Mononuclear cell (primary cell): ENCODE data around the gene CRYBB3. TPM values are rescaled to one million over a fixed set of nuclear protein-coding genes. Genes with fewer than 3 reads are reported as not detected.
"Not testable (repeated sequence)": the region's sequence is repeated elsewhere in the genome, so short reads cannot be mapped to it uniquely, and the experiment has no call there.

Source experiments
- H3K27me3 ChIP-seq: 2 replicates; pipeline ENCODE4 v1.6.0; 2011; ENCODE audit warnings: low read length, control low read depth; ENCODE audit not compliant: insufficient read depth
- H3K4me1 ChIP-seq: 2 replicates; pipeline ENCODE4 v1.5.1; 2011; ENCODE audit warnings: mild to moderate bottlenecking, low read length, control low read depth; ENCODE audit not compliant: insufficient read depth
- H3K4me3 ChIP-seq: 2 replicates; pipeline ENCODE4 v1.5.1; 2011; ENCODE audit warnings: mild to moderate bottlenecking, low read length, moderate library complexity
- H3K9me3 ChIP-seq: 2 replicates; pipeline ENCODE4 v1.5.1; 2011; ENCODE audit warnings: low read depth, mild to moderate bottlenecking, control low read depth, low read length
- total RNA-seq: library from RNA; depleted of rRNA; stranded (reverse); fragments of >200 nt; gene quantifications from one replicate; pipeline ENCODE4 v1.2.3, GENCODE V29; 2012

The CRYBB3 gene
- total RNA-seq, 1 donor, result not detected

DNA sequence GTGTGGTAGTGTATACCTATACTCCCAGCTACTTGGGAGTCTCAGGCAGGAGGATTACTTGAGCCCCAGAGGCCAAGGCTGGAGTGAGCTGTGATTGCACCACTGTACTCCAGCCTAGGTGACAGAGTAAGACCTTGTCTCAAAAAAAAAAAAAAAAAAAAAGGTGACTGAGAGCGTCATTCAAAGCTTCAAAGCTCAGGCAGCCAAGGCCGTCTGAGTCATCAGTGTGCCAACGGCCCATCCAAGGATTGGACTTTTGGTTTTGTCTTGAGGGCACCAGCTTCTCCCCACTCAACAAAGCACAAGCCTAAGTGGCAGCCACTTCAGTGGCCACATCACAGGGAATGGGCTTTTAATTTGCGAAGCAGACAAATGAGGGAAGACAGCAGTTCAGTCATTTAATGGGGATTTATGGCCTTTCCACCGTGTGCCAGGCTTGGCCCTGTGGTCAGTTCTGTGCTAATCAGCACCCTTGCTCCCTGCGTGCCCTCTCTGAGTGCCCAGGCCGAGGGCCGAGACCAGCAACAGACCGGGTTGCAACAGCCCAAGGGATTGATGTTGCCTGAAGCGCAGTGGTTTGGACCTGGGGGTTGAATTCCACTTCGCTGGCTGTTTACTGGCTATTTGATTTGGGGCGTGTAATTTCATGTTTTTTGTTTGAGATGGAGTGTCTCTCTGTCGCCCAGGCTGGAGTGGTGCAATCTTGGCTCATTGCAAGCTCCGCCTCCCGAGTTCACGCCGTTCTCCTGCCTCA lies 30.2 kb upstream of the CRYBB3 start:
- no peaks in the 10 kb centered on the region for H3K4me1 ChIP-seq
- H3K9me3 ChIP-seq, result no peaks in the 10 kb centered on the region
- no peaks in the 10 kb centered on the region for H3K27me3 ChIP-seq
- H3K4me3 ChIP-seq, result no peak overlapping the region

DNA sequence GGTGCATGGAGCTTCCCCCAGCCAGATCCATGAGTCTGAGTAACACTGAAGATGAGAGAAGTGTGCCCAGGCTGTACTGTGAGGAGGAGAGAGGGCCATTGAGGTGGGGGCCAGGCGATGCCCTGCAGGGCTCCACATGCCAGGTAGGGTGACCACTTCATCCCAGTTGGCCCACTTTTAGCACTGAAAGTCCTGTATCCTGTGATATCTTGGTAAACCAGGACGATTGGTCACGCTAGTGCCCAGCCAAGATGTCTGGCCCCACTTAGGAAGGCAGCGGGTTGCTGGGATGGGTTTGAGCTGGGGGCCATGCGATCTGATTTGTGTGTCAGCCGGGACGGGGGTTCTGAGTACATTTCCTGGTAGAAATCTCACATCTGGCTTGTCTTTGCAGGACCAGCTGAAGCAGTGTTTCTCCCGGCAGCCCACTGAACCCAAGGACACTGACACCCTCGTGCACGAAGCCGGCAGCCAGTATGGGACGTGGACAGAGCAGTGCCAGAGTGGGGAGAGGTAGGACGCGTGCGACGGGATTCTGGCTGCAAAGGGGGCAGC lies 29.2 kb upstream of the CRYBB3 start:
- H3K4me3 ChIP-seq, result no peak overlapping the region
- no peaks in the 10 kb centered on the region for H3K9me3 ChIP-seq
- no peaks in the 10 kb centered on the region for H3K27me3 ChIP-seq
- H3K4me1 ChIP-seq, result no peaks in the 10 kb centered on the region

DNA sequence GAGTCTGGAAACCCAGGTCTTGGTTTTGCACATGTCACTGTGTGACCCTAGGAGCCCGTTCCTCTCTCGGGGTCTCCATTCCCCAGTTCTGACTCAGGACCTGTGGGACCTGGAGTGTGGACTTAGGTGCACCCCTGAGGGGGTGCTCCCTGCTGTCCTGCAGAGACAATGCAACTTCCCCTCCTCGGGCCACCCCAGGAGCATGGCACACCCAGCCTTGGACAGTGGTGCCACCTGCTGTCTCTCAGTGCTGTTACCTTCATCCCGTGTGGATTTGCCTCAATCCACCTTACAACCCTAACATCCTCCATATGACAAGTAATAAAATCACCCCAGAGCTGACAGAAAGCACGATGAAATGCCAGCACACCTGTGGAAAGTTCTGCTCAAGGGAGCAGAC lies 27.5 kb upstream of the CRYBB3 start:
- Histone ChIP-seq H3K27me3 (no peaks in the 10 kb centered on the region), H3K9me3 (no peaks in the 10 kb centered on the region), H3K4me3 (no peak overlapping the region), H3K4me1 (no peaks in the 10 kb centered on the region)

DNA sequence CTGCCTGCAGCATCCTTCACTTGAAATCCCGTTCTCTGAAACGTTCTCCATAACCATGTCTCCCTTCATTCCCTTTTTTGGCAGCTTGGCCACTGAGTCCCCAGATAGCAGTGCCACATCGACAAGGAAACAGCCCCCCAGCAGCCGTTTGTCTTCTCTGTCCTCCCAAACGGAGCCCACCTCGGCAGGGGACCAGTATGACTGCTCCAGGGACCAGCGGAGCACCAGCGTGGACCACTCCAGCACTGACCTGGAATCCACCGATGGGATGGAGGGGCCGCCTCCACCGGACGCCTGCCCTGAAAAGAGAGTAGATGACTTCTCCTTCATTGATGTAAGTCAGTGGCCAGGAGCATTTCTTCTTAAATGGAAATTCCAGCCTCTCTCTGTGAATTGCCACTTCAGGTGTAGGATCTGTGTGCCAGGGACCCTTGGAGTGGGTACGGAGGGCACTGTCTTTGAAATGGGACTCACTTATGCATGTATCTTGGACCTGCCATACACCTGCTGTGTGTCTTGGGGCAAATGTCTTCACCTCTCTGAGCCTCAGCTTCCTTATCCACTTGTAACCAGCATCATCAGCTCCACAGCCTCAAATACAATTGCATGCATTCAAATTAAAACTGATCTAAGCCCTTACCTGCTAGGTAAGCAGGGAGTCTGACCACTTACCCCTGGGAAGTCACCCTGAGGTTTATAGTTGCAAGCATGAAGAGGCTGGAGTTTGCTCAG lies 25.3 kb upstream of the CRYBB3 start:
- H3K4me3 ChIP-seq, result no peak overlapping the region

DNA sequence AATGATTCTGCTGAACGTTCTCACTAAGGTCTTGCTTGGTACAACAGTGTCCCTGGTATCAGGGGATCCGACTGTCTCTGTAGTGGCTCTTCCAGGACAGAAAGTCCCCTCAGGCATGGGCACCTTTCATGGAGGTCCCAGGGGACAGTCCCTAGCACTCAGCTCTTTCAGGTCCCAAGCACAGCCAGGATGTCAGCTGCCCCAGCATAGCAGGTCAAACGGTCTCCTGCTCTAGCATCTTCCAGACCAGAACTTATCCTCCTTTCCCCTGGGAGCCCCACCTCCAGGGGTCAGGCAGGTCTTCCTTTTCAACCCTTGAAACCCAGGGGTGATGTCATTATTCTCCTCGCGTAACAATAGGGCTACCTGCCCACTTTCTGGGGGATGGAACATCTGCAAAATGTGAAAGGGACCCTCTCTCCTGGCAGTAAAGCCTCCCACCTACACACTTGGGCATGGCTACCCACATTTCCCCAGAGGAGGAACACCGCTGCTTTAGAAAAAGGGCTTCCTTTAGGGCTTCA lies 24.7 kb upstream of the CRYBB3 start:
- no peaks in the 10 kb centered on the region for H3K9me3 ChIP-seq
- H3K4me3 ChIP-seq, result no peak overlapping the region
- no peaks in the 10 kb centered on the region for H3K4me1 ChIP-seq
- no peaks in the 10 kb centered on the region for H3K27me3 ChIP-seq

More for the DNA sequence above, 25.3 kb upstream of the CRYBB3 start:
- Histone ChIP-seq H3K27me3 (no peaks in the 10 kb centered on the region), H3K9me3 (no peaks in the 10 kb centered on the region), H3K4me1 (no peaks in the 10 kb centered on the region)

DNA sequence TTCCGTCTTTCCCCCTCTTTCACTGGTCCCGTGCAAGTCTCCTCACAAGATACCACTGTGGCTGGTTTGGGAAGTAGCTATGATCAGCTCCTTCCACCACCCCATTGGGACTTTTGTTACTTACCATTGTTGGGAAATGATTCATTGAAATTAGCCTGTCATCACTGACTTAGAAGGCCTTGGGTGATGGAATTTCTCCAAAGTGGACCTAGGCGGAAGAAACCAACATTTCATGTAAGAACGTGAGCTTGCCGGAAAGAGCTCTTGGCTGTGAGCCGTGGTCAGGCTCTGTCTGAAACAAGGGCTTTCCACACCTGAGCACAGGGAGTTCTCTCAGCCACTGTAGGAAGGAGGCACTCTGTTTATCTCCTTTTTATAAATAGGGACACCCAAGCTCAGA lies 23.5 kb upstream of the CRYBB3 start:
- no peak overlapping the region for H3K4me3 ChIP-seq

DNA sequence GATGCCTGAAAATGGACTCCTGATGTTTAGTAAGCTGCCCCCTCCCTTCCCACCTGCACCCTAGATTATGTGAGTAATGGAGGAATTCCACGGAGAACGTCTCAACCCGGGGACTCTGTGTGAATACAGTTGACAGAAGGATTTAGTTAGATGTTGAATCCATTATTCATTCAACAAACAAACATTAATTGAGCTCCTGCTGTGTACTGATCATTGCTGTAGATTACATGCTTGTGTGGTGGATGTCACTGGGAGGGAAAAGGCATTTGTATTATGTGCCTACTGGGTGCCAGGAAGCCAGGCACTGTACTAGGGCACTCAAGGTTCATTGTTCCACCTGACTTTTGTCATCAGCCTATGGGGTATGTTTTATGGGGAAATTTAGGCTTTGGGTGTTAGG lies 22.9 kb upstream of the CRYBB3 start:
- Histone ChIP-seq H3K27me3 (no peaks in the 10 kb centered on the region), H3K4me1 (no peaks in the 10 kb centered on the region), H3K9me3 (no peaks in the 10 kb centered on the region), H3K4me3 (no peak overlapping the region)

More for the DNA sequence above, 23.5 kb upstream of the CRYBB3 start:
- no peaks in the 10 kb centered on the region for H3K27me3 ChIP-seq
- no peaks in the 10 kb centered on the region for H3K4me1 ChIP-seq
- no peaks in the 10 kb centered on the region for H3K9me3 ChIP-seq

DNA sequence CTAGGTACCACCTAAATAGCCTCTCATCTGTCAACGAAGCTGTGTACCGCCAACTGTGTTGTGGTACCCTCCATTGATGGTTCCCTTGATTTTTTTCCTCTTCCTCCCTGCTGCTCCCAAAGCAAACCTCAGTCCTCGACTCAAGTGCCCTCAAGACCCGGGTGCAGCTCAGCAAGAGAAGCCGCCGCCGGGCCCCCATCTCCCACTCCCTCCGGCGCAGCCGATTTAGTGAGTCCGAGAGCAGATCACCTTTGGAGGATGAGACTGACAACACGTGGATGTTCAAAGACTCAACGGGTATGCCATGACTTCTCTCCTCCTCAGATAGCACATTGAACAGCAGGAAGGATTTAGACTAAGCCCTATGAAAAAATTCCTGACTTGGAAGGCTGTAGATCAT lies 22.4 kb upstream of the CRYBB3 start:
- H3K4me3 ChIP-seq, result no peak overlapping the region
- H3K27me3 ChIP-seq, result no peaks in the 10 kb centered on the region
- H3K4me1 ChIP-seq, result no peaks in the 10 kb centered on the region
- H3K9me3 ChIP-seq, result no peaks in the 10 kb centered on the region

DNA sequence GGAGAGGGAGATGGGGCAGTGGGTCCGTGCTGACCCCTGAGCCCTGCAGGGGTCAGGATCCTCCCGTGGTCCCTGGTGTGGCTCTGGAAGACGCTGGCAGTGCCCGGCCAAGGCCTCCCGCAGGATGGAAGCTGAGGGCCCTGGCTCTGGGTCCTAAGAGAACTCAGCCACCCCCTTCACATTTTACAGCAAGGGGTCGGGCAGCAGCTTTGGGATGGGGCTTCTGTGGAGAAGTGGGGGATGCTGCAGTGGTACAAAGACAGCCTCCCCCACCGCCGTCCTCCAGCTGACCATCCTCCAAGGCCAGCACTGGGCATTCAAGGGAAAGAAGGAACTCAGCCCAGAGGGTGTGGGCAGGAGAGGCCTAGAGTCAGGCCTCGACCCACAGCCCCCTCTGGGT lies 21.8 kb upstream of the CRYBB3 start:
- H3K4me3 ChIP-seq, result no peak overlapping the region
- H3K4me1 ChIP-seq, result no peaks in the 10 kb centered on the region
- H3K27me3 ChIP-seq, result no peaks in the 10 kb centered on the region
- H3K9me3 ChIP-seq, result no peaks in the 10 kb centered on the region

DNA sequence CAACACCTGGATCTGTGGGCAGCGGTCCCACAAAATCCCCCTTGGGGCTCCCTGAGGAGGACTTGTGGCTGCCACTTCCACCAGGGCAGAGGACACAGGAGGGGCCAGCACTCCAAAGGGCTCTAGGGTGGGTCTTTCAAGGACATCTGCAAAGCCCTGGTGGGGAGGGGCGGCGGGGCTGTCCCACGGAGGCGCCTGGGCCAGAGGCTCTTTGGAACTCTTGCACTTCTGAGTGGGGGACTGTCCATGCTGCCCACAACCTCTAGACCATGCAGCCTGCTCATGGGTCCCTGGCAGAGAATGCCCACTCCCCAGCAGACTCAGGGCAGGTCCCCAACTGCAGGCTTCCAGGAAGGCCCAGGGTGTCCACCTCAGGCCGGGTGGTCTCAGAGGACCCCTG lies 21.3 kb upstream of the CRYBB3 start:
- H3K27me3 ChIP-seq, H3K4me1 ChIP-seq, H3K4me3 ChIP-seq, H3K9me3 ChIP-seq: not testable (repeated sequence)

DNA sequence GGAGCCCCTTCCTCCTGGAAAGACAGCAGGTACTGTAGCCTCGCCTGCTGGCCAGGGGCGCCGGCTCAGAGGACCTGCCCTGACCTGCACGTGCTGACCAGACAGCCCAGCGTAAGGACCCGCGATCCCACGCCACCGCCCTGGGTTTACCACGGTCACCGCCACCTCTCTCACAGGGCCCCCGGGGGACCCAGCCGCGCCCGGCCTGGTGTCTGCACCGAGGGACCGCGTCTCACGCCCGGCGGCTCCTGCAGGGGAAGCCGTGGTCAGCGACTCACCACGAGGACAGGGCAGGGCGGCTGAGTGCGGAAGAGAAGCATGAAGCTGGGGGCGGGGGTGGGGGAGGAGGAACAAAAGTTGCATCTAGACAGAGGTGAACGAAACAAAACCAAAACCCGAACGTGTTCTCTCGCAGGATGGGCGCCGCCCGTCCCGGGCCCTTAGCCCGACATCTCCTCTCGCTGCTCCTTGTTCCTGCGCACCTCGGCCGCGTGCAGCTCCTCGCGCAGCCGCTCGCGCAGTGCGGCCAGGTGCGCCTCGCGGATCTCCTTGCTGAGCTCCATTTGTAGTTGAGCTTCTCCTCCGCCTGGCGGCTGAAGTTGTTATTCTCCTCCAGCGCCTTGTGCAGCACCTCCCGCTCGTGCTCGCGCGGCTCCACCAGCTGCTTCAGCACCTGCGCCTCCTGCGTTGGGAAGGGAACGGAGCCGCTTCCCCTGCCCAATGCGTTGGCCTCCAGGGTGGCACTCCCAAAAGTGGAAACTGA lies 20.6 kb upstream of the CRYBB3 start:
- H3K4me3 ChIP-seq, H3K27me3 ChIP-seq, H3K4me1 ChIP-seq, H3K9me3 ChIP-seq: not testable (repeated sequence)

DNA sequence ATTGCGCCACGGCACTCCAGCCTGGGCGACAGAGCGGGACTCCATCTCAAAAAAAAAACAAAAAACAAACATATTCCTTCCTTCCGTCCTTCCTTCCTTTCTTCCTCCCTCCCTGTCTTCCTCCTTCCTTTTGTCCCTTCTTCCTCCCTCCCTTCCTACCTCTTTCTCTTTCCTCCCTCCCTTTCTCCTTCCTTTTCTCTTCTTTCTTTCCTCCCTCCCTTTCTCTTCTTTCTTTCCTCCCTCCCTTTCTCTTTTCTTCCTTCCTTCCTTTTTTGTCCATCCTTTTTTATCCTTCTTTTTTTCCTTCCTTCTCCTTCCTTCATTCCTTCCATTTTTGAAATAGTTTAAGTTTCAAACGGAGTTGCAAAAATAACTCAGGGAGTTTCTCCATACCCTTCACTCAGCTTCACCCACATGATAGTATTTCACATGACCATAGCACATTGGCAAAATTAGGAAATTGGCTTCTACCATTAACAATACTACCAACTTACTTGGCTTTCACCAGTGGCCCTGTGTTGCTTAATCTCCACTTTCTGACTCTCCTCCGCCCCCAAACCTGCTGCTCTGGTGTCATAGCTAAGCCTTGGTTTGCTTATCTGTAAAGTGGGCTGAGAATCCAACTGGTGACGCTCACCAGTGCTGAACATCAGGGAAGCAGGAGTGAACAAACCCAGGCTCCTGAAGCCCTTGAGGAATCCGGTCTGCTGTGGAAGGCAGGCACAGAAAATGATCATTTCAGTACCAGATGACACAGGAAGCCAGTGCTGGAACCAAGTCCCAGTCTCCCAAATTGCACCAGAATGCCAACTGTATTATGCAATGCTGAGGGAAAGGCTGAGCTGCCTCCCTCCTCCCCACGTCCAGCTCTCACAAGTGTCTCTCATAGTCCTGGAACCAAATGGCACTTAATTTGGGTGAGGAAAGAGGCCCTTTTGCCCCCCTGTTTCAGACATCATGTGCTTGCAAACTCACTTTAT lies 17.2 kb upstream of the CRYBB3 start:
- no peaks in the 10 kb centered on the region for H3K27me3 ChIP-seq
- H3K4me1 ChIP-seq, result no peaks in the 10 kb centered on the region
- no peaks in the 10 kb centered on the region for H3K9me3 ChIP-seq
- no peak overlapping the region for H3K4me3 ChIP-seq

DNA sequence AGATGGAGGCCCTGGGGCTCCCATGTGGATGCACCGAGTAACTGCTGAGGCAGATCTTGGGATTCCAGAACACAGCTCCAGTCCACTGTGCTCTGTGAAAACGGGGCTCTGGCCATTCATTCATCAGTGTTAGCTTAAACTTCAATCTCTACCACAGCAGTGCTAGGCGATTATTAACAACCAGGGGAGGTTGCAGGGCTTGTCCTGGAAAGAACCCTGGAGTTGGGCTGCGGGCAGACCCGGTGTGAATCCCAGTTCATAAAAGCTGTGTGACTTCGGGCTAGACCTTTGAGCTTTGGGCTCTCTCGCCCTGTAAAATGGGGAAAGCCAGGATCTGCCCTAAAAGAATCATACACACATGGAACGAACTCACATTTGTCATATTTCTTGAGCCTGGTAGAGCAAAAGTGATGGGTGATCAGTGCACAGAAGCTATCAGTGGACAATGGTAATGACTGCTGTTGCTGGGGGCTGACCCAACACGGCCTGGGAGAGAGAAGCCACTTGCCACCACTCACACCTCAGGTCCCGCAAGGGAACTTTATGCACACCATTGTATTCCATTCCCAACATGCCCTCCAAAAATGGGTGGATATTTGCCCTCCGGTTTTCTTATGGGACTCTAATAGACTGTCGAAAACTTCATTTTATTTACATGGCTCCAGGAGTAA lies 15.6 kb upstream of the CRYBB3 start:
- Histone ChIP-seq H3K9me3 (no peaks in the 10 kb centered on the region), H3K27me3 (no peaks in the 10 kb centered on the region), H3K4me1 (no peaks in the 10 kb centered on the region), H3K4me3 (no peak overlapping the region)

DNA sequence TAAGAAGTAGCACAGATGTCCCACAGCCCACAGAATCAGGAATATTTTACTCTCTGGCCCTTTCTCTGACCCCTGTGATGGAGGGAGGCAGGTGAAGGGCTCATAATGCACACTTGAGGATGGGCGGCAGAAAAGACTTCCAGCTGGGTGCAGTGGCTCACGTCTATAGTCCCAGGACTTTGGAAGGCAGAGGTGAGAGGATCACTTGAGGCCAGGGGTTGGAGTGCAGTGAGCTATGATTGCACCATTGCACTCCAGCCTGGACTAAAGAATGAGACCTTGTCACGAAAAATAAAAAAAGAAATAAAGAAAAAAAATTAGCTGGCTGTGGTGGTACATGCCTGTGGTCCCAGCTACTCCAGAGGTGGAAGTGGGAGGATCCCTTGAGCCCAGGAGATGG lies 13.5 kb upstream of the CRYBB3 start:
- Histone ChIP-seq H3K27me3 (no peaks in the 10 kb centered on the region), H3K9me3 (no peaks in the 10 kb centered on the region), H3K4me1 (no peaks in the 10 kb centered on the region), H3K4me3 (no peak overlapping the region)
